HG03571 (cell line): ENCODE data around the gene LIM2.
A peak's percentile ranks its signal among the peaks of the same experiment; 100 is the strongest.

Experiments used
- ATAC-seq: cut with Tn5 transposase; IDR thresholded peaks from one replicate; pipeline ENCODE4 v1.9.1; 2021; ENCODE audit not compliant: unreplicated experiment

LIM2 gene

GRCh38 chr19:51341066-51341465 is 46.7 kb downstream of the LIM2 start:
- ATAC-seq: no peak

GRCh38 chr19:51339687-51340656 is 47.8 kb downstream of the LIM2 start:
- ATAC-seq: peak; percentile 38

- ATAC-seq: no peak
Measured at GRCh38 chr19:51339313-51339686, 48.5 kb downstream of the LIM2 start.

GRCh38 chr19:51338563-51339312 is 49.0 kb downstream of the LIM2 start:
- ATAC-seq: peak; percentile 54

- no peak for ATAC-seq
Measured at GRCh38 chr19:51337861-51338562, 49.8 kb downstream of the LIM2 start.

- no peak for ATAC-seq
Measured at GRCh38 chr19:51337141-51337860, 50.5 kb downstream of the LIM2 start.

- ATAC-seq: no peak
Measured at GRCh38 chr19:51333836-51334460, 53.8 kb downstream of the LIM2 start.

- no peak for ATAC-seq
Measured at GRCh38 chr19:51331716-51332115, 56.1 kb downstream of the LIM2 start.

- no peak for ATAC-seq
Measured at GRCh38 chr19:51331193-51331592, 56.6 kb downstream of the LIM2 start.

- ATAC-seq: no peak
Measured at GRCh38 chr19:51330366-51330765, 57.4 kb downstream of the LIM2 start.
